NCI-H748 treated with DMSO at 0.1 percent for 48 hours (cell line): ENCODE data around the gene RELCH.

Source experiments
- DNase-seq: peaks from one replicate; lab custom pipeline; 2025; lab: John Stamatoyannopoulos, UW

The RELCH gene

DNA sequence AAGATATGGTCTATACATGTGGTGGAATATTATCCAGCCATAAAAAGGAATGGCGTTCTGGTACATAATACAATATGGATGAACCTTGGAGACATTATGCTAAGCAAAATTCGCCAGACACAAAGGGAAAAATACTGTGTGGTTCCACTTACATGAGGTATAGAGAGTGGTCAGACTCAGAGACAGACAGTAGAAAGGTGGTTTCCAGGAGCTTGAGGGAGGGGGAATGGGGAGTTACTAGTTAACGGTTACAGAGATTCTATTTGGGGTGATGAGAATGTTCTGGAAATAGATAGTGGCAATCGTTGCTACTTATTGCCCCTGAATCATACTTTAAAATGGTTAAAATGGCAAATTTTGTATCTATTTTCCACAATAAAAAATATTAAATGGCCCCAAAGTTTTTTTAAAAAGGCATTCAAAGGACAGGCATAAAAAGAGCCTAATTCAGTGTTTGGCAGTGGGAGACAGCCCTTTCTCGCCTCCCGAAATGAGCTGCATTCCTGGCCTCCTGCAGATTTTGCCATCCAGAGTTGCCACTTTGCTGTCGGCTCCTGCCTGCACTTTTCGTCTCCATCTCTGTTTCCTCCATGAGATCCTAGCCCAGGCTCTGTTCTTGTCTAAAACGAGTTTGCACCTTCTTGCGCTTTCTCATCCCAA, 151.5 kb downstream of the RELCH start:
- no peak for DNase-seq

DNA sequence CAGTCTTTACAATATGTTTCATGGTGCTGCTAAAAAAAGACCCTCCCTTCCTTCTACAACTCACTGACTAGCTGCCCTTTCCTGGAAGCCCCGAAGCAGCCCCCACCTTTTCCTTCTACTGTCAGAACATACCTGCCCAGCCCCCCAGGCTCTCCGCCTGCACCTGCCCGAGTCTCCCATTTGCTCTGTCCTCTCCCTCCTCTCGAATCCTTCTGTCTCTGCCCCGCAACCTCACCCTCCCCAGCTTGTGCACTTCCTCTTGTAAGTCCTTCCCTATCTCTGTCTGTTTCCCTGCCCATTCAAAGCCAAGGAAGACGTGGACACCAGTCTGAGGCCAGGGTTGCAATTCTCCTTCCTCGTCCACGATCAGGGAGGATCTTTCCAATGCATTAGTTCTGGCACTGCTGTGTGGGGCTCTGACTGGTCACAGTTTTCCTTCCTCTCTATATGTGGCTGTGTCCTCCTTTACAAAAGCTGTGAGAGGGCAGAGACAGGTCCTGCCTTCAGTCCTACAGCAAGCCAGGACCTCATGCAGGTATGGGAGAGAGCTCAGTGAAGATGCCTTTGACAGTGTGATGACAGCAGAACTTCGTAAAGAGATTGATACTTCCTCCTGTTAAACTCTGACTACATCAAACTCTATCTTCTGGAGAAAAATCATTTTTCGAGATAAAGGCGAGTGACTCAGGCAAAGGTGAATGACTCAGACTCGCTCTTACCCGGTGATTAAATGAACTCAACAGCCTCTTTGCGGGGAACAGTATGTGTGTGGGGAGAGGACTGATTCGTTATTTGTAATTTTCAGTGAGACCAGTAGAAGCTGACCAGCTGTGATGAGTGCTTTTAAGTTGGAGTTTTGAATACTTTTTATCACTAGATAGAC, 152.3 kb downstream of the RELCH start:
- no peak for DNase-seq

DNA sequence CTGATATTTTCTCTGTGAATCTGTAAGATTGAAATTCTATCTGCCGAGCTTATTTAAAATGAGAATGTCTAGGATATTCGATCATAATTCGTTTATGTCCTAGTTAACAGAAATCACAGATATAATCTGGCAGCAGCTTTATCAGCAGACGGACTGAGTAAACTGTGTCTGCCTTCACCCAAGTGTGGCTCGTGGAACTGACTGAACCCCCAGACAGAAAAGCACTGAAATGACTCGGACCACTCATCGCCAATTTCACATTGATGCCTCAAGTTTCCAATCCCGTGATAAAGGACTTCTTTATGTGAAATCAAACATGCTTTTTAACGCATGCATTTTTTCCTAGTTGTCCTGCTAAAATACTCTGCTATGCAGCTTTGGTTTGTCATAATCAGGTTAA, 153.9 kb downstream of the RELCH start:
- DNase-seq: no peak

- no peak for DNase-seq
These were observed 154.4 kb downstream of the RELCH start for GRCh38 chr18:62341473-62341872.

DNA sequence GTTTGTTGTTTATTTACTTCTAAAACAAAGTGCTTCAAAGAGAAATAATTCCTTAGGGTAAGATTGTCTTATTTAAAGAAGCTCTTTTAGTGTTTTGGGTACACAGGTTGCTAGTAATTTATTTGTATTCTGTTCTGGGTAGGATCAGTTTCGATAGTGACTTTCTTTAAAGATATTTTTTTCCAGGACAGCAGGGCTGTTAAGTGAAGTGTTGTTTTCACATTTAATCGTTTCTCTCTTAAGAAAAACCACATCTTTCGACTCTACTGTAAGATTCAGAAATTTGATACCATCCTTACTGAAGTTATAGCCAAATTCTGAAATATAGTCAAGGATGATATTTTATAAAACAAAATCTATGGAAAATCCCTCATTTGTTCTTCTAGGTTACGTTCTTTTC, 155.8 kb downstream of the RELCH start:
- no peak for DNase-seq

- DNase-seq: no peak
These were observed 156.3 kb downstream of the RELCH start for GRCh38 chr18:62343316-62343715.

DNA sequence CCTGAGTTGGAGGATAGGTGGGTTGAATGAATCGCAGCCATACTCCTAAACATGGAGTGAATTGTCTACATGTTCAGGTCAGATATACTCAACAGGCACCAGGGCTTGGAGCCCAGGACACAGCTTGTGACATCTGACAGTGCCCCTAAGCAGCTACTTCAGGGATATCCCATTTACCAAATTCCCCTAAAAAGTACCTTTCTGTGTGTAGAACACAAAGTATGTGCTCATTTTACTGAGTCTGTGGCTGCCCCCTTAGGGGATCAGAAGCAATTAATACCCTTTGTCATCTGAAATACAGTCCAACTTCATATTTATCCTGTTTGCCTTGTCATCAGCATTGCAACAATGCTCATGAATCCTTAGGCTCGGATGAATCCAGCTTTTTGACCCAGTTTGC, 158.9 kb downstream of the RELCH start:
- DNase-seq: no peak

DNA sequence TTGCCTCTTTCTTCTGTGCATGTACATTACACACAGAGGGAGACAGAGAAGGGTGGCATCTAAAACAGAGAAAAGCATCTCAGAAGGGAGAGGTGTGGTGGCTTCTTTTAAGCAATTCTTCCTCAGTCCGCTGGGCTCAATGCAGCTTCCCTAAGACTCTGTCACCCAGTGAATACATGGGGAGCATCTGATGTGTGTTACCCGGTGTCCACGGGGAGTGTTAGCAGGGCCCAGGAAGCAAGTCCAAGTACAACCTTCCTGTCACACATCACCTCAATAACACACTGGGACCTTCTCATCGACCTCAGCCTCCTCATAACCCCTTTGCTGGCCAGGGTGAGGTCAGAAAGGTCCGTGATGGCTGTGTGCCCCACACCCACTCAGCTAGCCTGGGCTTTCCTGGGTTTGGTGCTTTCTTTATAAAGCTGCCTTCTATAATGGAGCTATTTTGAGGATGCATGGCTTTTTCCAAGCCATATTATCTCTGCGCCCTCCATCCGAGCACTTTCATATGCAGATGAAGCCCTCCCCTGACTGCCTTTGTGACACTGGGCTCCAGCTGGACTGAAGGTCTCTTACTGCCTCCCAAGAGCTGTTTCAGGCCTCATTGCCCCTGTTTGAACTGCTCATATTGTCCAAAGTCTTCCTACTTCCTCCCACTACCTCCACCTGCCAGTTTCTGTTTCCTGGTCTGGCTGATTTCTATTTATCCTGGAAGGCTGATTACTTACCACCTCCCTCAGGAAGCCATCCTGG, 159.5 kb downstream of the RELCH start:
- no peak for DNase-seq

DNA sequence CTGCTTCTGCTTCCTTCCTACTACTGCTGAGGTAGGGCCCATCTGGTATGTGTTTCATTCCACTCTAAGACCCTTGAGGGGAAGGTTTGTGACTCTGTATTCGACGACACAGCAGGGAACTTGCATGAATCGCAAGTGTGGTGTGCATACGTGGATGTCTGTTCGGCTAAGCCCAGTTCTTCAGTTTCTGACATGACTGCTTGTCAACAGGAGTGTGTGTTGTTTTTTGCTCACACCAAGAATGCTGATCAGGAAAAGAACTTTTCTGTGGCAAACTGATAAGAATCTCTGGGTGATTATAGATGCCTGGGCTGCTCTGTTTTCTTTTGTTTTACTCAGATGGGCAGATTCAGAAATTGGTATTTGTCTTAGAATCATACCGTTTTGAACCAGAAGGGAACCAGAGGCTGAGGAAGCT, 160.0 kb downstream of the RELCH start:
- no peak for DNase-seq

DNA sequence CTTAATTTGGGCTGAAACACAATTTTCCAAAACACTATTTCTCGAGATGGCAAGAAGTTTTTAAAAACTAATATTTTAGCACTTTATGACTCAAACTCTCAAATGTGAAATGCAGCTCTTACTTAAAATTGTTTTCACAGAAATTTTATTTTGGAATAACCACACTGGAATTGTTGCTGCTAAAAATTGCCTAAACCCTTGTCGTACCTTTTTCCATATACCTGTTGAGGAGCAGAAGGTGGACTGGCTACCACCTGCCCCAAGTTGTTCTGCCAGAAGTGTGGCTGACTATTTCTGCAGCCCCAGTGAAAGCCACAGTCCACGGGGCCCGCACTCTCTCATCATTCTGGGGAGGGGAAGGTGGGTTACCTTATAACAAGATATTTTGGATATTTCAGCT, 161.4 kb downstream of the RELCH start:
- no peak for DNase-seq

- no peak for DNase-seq
These were observed 166.1 kb downstream of the RELCH start for GRCh38 chr18:62353170-62353569.

DNA sequence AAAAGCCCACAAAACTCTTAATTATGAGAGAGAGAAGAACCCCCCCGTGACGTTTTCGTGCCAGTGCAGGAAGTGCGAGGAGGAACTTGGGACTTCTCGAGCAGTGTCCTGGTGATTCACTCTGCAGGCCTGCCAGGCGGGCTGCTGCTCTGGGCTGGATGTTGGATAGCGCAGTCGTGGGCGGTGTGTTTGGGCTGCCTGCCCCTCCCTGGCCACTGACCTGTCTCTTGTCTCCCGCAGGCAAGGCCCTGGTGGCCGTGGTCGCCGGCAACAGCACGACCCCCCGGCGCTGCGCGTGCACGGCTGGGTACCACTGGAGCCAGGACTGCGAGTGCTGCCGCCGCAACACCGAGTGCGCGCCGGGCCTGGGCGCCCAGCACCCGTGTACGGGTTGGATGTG, 167.1 kb downstream of the RELCH start:
- no peak for DNase-seq

- DNase-seq: no peak
These were observed 170.1 kb downstream of the RELCH start for GRCh38 chr18:62357079-62357719.
